NCI-H526 treated with DMSO at 0.1 percent for 48 hours (cell line): ENCODE data around the gene CREM.

ENCODE experiments used
- DNase-seq: peaks from one replicate; lab custom pipeline; 2025; lab: John Stamatoyannopoulos, UW

The CREM gene

GRCh38 chr10:35219891-35220890, 93.5 kb downstream of the CREM start:
- no peak for DNase-seq

DNA sequence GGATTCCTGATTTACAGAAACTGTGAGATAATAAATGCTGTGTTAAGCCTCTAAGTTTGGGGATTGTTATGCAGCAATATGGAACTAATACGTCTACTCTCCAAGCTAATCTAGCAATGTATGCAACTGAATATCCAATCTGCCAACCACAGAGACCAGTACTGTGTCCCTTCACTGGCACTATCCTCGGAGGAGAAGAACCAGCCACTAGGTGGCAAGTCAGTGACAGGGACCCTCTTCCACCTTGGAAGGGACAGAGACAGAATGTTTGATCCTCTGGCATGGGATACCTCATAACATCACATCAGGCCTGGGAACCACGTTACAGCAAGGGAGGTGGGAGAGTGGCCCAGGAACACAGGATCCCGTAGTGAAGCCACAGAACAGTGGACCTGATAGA, 96.4 kb downstream of the CREM start:
- DNase-seq = no peak

DNA sequence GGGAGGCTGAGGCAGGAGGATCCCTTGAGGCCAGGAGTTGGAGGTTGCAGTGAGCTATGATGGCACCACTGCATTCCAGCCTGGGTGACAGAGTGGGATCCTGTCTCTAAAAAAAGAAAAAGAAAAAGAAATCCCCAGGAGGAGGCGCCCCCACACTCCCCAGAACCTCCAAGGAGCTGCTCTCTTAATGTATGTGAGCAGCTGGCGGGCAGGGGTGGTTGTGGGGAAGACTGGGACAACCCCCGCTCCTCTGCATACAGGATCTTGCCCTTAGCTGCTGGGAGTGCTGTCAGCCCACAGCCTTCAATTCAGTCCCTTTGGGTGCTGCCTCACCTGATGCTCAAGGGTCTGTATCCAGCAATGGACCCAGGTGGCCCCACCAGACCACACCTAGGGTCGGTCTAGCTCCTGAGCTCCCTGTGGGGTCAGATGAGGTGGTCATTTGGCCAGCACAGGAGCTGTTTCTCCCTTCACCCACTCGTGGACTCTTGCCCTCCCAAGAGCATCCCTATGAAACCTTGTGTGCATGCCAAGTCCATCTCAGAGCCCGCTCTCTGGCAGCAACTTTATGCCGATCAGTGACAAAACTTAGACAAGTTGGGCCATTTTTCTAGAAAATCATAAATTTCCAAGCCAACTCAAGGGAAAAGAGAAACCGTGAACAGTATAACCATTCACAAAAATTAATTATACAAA, 97.5 kb downstream of the CREM start:
- no peak for DNase-seq

DNA sequence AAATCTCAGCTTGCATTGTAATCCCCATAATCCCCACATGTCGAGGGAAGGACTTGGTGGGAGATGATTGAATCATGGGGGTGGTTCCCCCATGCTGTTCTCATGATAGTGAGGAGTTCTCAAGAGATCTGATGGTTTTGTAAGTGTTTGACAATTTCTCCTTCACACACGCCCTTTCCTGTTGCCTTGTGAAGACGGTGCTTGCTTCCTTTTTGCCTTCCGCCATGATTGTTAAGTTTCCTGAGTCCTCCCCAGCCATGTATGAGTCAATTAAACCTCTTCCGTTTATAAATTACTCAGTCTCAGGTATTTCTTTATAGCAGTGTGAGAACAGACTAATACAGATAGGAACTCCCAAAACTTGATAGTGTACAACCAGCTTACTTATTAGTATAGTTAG, 98.6 kb downstream of the CREM start:
- DNase-seq = no peak

- no peak for DNase-seq
Measured at GRCh38 chr10:35226507-35226906, 99.9 kb downstream of the CREM start.

- DNase-seq = no peak
Measured at GRCh38 chr10:35228058-35228457, 101.4 kb downstream of the CREM start.

GRCh38 chr10:35231646-35232045, 105.0 kb downstream of the CREM start:
- no peak for DNase-seq

- DNase-seq = no peak
Measured at GRCh38 chr10:35232527-35232926, 105.9 kb downstream of the CREM start.

DNA sequence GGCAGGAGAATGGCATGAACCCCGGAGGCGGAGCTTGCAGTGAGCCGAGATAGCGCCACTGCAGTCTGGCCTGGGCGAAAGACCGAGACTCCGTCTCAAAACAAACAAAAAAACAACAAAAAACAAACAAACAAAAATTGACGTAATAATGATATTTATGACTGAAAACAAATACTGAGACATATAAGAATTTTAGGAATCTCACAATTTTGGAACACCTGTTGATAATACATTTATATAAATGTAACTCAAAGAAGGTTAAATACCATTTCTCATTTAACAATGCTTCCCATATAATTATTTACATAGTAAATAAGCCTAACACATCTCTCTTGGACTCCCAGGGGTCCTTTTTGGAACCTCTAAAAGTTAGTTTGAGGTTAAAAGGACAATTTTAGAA, 107.4 kb downstream of the CREM start:
- no peak for DNase-seq

DNA sequence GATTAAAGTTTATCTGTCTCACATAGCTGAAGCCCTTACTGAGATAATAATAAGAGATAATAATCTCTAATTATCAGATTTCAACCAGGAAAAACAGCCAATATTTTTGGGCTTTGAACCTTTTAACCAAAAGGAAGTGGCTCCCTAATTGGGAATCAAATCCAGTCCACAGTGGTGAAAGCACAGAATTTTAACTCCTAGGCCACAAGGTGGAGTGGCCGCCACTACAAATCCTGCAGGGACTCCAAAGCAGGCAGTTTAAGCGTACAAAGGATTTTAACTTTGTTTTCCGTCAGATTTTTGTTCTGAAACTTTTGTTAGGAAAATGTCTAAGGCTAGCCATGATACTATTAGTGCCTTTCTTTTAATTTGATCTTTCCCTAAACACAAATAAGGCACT, 110.1 kb downstream of the CREM start:
- DNase-seq = no peak

DNA sequence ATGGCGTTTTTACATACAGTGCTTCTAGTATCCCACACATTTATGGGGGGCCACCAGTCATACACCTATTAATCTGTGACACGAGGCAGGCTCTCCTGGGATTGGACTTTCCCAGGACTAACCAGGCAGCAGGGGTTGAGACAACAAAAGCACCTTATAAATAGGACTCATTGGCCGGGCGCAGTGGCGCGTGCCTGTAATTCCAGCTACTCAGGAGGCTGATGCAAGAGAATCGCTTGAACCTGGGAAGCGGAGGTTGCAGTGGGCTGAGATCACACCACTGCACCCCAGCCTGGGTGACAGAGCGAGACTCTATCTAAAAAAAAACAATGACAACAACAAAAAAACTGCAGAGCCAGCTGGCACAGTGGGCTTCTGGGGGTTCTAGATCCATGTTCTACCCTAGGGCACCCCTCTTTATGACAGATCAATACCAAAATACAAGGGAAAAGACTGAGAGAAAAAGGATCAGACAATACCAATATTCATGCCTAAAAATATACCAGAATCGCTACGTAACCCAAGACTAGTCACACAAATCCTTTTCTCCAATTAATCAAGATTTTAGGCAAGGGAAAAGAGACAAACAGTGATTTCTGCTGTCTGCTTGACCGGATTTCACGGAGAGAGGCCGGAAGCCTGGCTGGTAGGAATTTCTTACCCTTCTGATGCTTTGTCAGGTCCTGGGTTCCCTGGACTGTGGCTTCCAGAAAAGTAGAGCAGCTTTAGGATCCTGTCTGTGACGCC, 111.3 kb downstream of the CREM start:
- no peak for DNase-seq

GRCh38 chr10:35244549-35244948, 117.9 kb downstream of the CREM start:
- DNase-seq = no peak

DNA sequence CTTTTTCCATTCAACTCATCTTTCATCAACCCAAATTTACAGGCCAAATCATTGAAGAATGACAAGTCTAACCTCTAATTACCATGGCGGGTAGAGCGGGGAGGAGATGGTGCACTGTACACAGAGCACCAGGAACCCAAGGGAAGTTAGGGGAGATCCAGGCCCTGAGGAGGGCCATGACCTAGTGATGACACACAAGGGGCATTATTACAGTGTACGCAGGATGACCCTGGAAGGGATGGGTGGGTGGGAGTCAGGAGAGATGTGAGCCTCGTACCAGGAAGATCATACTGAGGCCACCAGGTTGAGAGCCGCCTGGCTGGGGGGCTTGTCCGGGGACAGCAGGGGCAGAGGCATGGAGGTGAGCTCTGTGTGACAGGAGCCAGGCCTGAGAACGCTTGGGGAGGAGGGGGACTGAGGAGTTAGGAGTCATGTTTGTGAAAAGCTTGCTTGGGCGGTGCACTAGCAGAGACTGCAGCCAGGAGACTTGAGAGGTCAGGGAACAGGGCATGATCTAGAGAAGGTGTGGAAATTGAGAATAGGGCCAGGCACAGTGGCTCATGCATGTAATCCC, 120.2 kb downstream of the CREM start:
- no peak for DNase-seq

DNA sequence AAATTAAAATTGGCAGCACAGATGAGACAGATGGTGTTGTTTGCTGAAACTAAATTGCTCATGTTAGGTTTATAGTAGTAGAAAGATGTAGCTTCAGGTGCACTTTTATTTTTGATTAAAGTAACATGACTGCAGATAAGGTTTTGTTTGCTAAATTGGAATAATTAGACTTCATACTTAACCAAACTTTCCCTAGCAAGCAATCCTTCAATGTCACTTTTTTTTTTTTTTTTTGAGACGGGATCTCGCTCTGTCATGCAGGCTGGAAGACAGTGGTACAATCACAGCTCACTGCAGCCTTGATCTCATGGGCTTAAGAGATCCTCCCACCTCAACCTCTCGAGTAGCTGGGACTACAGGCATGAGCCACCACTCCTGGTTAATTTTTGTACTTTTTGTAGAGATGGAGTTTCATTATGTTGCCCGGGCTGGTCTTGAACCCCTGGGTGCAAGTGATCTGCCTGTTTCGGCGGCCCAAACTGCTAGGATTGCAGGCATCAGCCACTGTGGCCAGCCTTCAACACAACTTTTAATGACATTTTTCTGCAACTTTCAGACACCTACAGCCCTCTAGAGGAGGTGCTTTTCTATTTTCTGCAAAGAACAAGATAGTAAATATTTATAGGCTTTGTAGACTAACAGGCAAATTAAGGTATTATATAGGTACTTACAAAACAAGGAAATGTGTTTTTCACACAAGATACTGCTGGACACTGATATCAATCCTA, 124.9 kb downstream of the CREM start:
- no peak for DNase-seq

DNA sequence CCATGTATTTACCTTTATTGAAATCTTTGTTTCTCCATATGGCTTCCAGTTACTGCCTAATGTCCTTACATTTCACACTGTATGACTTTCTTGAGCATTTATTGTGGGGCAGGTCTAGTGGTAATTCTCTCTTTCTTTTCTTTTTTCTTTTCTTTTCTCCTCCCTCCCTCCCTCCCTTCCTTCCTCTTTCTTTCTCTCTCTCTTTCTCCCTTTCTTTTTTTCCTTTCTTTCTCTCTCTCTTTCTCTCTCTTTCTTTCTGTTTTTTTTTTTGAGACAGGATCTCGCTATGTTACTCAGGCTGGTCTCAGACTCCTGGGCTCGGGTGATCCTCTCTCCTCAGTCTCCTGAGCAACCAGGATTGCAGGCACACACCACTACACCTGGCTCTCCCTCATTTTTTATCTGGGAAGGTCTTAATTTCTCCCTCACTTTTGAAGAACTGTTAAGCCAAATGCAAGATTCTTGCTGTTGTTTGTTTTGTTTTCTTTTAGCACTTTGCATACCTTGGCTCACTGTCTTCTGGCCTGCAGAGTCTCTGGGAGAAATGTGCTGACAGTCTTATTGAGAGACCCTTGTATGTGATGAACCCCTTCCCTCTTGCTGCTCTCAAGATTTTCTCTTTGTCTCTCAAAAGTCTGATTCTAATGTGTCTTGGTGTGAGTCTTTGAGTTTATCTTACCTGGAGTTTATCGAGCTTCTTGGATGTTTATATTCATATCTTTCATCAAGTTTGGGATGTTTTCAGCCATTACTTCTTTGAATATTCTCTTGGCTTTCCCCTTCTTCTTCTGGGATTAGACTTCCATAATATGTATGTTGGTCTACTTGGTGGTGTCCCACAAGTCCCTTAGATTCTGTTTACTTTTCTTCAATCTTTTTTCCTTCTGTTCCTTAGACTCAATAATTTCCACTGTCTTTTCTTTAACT, 130.7 kb downstream of the CREM start:
- DNase-seq = no peak

DNA sequence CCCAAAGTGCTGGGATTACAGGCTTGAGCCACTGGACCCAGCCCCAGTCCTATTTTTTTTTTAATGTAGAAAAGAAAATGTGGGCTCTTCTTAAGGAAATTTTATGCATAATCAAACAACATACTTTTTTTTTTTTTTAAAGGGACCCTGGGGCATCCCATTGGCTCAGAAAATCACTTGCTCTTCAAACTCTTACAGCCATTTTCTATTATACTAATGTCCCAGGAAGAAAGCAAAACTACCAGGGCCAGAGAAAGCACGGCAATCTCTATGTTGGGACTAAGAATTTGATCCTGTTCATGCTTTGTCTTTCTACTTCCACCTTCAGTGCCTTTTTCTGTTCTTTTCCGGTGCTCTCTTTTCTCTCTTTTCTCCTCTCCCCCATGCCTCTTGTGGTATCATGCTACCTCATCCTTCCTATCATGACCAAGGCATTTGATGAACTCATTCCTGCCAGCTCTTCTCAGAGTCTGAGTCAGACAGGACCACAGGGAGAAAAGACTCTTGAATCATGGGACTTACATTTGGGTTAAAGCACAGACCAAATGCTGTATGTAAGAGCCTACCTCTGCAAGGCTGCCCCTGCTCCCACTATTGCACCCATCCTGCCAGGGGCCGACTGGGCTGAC, 133.2 kb downstream of the CREM start:
- no peak for DNase-seq

- DNase-seq = no peak
Measured at GRCh38 chr10:35262436-35262835, 135.8 kb downstream of the CREM start.
